HFFc6 (cell line): ENCODE data around the gene FNDC1. TPM values are rescaled to one million over a fixed set of nuclear protein-coding genes. Genes with fewer than 3 reads are reported as not detected.

Experiments
- DNase-seq: peaks from one replicate; pipeline ENCODE4 v3.0.0-alpha.2; 2018
- H3K27ac Mint-ChIP-seq: 2 replicates; pipeline ENCODE4 v1.8.0; 2020; ENCODE audit warnings: mild to moderate bottlenecking, mixed read lengths
- H3K27me3 Mint-ChIP-seq: 2 replicates; pipeline ENCODE4 v1.8.0; 2021; ENCODE audit warnings: mild to moderate bottlenecking, moderate library complexity, mixed read lengths; ENCODE audit not compliant: insufficient read depth
- H3K36me3 Mint-ChIP-seq: 2 replicates; pipeline ENCODE4 v1.8.0; 2021; ENCODE audit warnings: low read depth, mixed read lengths
- H3K4me1 Mint-ChIP-seq: 2 replicates; pipeline ENCODE4 v1.8.0; 2020; ENCODE audit warnings: low read depth, mixed read lengths
- H3K4me3 Mint-ChIP-seq: 2 replicates; pipeline ENCODE4 v1.8.0; 2020; ENCODE audit warnings: mild to moderate bottlenecking, moderate library complexity, mixed read lengths
- H3K9me3 Mint-ChIP-seq: 2 replicates; pipeline ENCODE4 v1.8.0; 2020; ENCODE audit warnings: mild to moderate bottlenecking, mixed read lengths
- CTCF ChIP-seq: fragments of 200-600 bp; sonication (generic); IDR thresholded peaks from 2 replicates; pipeline ENCODE4 v1.5.0; 2021; ENCODE audit warnings: antibody characterized with exemption, mild to moderate bottlenecking
- total RNA-seq, 6 experiments: library from RNA; stranded (reverse); fragmentation: NEBNext Ultra II Directional; extraction: Animal tissue kit (Norgen Biotek cat#: 25700); gene quantifications; 2 replicates in 1 of 6; 3 replicates in 5 of 6; pipeline ENCODE4 v1.2.3, GENCODE V29; 2021

Gene FNDC1
- total RNA-seq, 6 experiments from 2014 or later: not detected

- peaks cover 25% of the 10 kb centered on the region for H3K27me3 Mint-ChIP-seq
- H3K36me3 Mint-ChIP-seq: no peaks in the 10 kb centered on the region
- no peak for TF ChIP-seq CTCF
- H3K4me1 Mint-ChIP-seq: no peaks in the 10 kb centered on the region
- no peak overlapping the region for H3K4me3 Mint-ChIP-seq
- no peaks in the 10 kb centered on the region for H3K9me3 Mint-ChIP-seq
- DNase-seq: no peak
- no peak overlapping the region for H3K27ac Mint-ChIP-seq
These were observed 36.5 kb upstream of the FNDC1 start for GRCh38 chr6:159132664-159133063.

- peaks cover 34% of the 10 kb centered on the region for H3K27me3 Mint-ChIP-seq
- DNase-seq: peak; percentile 46
These were observed 34.4 kb upstream of the FNDC1 start for GRCh38 chr6:159134701-159135364.

GRCh38 chr6:159137676-159138075 lies 31.5 kb upstream of the FNDC1 start:
- Mint-ChIP-seq H3K36me3 (no peaks in the 10 kb centered on the region), H3K9me3 (no peaks in the 10 kb centered on the region), H3K27me3 (peaks cover 29% of the 10 kb centered on the region), H3K4me3 (no peak overlapping the region), H3K4me1 (no peaks in the 10 kb centered on the region), H3K27ac (no peak overlapping the region)
- TF ChIP-seq CTCF: no peak
- no peak for DNase-seq

More at GRCh38 chr6:159134701-159135364, 34.4 kb upstream of the FNDC1 start:
- TF ChIP-seq CTCF: peak; percentile 95
- H3K4me1 Mint-ChIP-seq: no peaks in the 10 kb centered on the region
- no peaks in the 10 kb centered on the region for H3K9me3 Mint-ChIP-seq
- no peaks in the 10 kb centered on the region for H3K36me3 Mint-ChIP-seq
- H3K27ac Mint-ChIP-seq: no peak overlapping the region
- H3K4me3 Mint-ChIP-seq: no peak overlapping the region

- H3K9me3 Mint-ChIP-seq: no peaks in the 10 kb centered on the region
- no peaks in the 10 kb centered on the region for H3K36me3 Mint-ChIP-seq
- no peaks in the 10 kb centered on the region for H3K4me1 Mint-ChIP-seq
- H3K27ac Mint-ChIP-seq: no peak overlapping the region
- H3K27me3 Mint-ChIP-seq: peaks cover 37% of the 10 kb centered on the region
- H3K4me3 Mint-ChIP-seq: no peak overlapping the region
- DNase-seq: no peak
- TF ChIP-seq CTCF: no peak
These were observed 26.7 kb upstream of the FNDC1 start for GRCh38 chr6:159142531-159142930.

- no peaks in the 10 kb centered on the region for H3K36me3 Mint-ChIP-seq
- no peak for TF ChIP-seq CTCF
- no peak for DNase-seq
- H3K27ac Mint-ChIP-seq: no peak overlapping the region
- H3K27me3 Mint-ChIP-seq: peaks cover 29% of the 10 kb centered on the region
- no peaks in the 10 kb centered on the region for H3K9me3 Mint-ChIP-seq
- peaks cover 6% of the 10 kb centered on the region; the same call in 1 of the 2 replicates for H3K4me1 Mint-ChIP-seq
- no peak overlapping the region for H3K4me3 Mint-ChIP-seq
These were observed 20.6 kb upstream of the FNDC1 start for GRCh38 chr6:159148641-159149040.
